GM12801 (cell line): ENCODE measurements around the gene STAT2.

Experiments used
- TF ChIP-seq, protein P1 (sequence below): IDR thresholded peaks from one replicate; pipeline ENCODE4 v1.5.1; 2011; ENCODE audit warnings: control low read depth; ENCODE audit not compliant: insufficient read length; ENCODE audit errors: extremely low read depth

STAT2 gene

DNA sequence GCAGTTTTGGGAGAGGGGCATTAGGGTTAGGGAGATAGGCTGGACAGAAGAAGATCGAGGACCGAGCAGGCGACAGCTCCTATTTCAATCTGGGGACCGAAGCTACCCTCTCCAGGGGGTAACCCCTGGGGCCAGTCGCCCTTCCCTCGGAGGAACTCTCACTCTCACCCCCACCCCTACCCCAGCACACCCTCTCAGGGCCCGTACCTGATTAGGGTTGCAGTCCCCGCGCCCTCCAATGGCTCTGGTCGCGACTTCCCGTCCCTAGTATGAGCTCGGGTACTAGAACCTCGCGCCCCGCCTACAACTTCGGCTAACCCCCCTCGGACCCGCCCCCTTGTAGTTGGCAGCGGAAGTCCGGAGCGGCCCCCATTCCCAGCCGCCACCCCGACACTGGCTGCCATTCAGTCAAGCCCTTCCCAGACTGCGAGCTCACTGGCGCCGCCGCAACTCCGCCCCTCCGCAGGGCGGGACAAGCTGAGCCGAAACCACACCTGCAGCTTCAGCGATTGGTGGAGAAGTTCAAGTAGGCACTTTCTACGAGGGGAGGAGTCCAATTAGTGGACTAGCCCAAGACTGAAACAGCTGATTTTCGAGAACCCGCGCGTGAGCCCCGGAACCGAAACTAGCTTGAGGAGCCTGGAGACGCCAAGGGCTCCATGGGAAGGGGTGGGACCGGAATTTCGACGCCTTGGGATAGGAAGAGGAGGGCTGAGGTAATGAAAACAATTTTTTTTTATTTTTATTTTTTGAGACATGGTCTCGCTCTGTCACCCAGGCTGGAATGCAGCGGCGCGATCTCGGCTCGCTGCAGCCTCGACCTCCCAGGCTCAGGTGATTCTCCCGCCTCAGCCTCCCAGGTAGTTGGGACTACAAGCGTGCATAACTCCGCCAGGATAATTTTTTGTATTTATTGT is at the start of gene STAT2:
Gene STAT2 (minus strand): TSS at position 257 of the 917 bp plus-strand sequence. CDS start 3,536 bp downstream, outside the sequence.
- TF ChIP-seq, protein P1, sequence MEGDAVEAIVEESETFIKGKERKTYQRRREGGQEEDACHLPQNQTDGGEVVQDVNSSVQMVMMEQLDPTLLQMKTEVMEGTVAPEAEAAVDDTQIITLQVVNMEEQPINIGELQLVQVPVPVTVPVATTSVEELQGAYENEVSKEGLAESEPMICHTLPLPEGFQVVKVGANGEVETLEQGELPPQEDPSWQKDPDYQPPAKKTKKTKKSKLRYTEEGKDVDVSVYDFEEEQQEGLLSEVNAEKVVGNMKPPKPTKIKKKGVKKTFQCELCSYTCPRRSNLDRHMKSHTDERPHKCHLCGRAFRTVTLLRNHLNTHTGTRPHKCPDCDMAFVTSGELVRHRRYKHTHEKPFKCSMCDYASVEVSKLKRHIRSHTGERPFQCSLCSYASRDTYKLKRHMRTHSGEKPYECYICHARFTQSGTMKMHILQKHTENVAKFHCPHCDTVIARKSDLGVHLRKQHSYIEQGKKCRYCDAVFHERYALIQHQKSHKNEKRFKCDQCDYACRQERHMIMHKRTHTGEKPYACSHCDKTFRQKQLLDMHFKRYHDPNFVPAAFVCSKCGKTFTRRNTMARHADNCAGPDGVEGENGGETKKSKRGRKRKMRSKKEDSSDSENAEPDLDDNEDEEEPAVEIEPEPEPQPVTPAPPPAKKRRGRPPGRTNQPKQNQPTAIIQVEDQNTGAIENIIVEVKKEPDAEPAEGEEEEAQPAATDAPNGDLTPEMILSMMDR: no peak

DNA sequence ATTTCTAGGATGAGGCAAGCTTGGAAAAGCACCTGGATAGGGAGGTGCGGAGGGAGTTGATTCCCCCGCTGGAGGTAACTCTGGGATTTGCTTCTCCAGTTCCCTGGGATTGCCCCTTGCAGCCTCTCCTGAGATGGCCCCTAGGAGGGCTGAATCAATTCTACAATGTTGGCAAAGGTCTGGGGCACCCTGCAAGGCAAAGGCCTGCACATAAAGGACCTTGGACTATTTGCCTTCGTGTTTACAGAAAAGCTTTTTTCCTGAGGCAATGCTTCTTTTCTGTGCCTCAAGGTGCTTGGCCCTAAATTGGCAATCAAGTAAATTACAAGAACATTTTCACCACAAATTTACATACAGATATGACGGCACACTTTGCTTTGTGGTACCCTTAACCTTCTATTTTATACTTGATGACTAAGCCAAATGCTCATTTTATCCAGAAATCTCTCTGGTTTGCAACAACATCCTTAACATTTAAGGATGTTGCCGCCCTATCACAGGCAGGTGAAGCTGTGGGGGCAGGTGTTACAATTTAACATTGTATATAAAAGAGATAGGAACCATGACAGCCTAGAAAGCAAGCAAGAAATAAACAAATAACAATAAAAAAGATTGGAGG is 49.0 kb upstream of the STAT2 start:
- TF ChIP-seq, protein P1: no peak

DNA sequence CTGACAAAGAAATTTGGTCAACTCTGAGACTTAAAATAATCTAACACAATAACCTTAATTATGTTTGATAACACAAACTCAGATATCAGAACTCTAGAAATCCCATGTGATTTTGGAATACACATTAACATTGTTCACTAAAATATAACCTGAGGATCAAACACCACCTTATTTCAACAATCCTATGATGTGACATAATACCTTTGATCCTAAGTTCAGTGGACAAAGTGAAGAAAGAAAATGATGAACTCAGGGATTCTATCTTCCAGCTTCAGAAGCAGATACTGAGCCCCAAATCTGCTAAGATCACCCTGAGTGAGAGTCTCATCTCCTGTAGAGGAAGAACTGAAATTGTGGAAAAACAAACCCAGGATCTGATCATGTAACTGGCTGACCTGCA is 38.4 kb upstream of the STAT2 start:
- TF ChIP-seq, protein P1: no peak

DNA sequence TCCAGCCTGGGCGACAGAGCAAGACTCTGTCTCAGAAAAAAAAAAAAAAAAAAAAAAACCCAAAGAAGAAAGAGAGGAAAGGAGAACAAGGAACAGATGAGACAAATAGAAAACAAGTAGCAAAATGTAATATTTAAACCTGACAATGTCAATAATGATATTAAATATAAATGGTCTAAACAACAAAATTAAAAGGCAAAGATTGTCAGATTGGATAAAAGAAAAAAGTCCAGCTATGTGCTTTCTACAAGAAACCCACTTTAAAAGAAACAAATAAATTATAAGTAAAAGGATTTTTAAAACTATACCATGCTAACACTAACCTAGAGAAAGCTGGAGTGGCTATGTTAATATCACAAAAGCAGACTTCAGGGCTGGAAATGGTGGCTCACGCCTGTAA is 32.4 kb upstream of the STAT2 start:
- TF ChIP-seq, protein P1: no peak

DNA sequence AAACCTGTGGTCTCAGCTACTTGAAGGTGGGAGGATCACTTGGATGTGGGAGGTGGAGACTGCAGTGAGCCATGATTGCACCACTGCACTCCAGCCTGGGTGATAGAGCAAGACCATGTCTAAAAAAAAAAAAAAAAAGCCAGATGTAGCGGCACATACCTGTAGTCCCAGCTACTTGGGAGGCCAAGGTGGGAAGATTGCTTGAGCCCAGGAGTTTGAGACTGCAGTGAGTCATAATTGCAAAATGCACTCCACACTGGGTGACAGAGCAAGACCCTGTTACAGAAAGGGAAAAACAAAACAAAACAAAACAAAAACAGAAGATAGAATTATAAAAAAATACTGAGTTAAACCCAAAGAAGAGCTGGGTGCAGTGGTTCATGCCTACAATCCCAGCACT is 31.8 kb upstream of the STAT2 start:
- TF ChIP-seq, protein P1: no peak

DNA sequence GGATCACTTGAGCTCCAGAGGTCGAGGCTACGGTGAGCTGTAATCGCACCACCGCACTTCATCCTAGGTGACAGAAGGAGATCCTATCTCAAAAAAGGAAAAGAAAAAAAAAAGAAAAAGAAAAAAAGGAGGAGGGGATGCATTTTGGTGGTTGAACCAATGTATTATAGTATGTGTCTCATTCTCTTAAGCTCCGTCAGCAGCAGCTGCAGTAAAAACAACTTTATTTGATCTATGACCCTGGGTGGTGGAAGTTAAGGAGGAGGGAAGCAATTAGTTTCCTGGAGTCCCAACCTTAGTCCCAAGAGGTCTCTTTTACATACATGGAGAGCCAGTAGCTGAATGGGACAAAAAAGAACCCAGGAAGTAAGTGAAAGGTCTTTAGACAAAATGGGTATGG is 29.5 kb upstream of the STAT2 start:
- TF ChIP-seq, protein P1: no peak

DNA sequence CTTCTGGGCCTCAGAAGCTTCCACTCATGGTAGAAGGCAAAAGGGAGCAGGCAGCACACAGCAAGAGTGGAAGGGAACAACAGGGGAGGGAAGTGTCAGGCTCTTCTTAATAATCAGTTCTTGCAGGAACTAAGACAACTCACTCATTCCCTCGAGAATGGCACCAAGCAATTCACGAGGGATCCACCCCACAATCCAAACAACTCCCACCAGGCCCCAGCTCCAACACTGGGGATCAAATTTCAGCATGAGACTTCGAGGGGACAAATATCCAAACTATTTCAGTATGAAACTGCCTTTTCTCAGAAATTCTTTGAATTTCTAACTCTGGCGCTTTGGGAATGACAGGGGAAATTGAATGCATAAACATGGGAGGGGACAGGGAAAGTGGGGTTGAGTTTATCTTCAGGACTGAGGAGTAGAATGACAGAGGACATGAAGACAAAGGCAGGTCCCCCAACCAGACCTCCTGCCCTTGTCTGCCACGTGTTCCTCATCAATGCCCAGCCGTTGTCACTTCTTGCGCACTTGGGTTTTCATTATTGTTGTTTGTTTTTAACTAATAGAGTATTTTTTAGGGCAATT is 27.3 kb upstream of the STAT2 start:
- TF ChIP-seq, protein P1: no peak
